Fibroblast of lung (primary cell): ENCODE results near the gene PTPRZ1. TPM values are rescaled to one million over a fixed set of nuclear protein-coding genes. Genes with fewer than 3 reads are reported as not detected.

Experiments used
- DNase-seq, 2 donors: peaks; one replicate each; pipeline versions ENCODE4 v3.0.0 to v3.0.0-alpha.2; 2010; ENCODE audit warnings: low read depth in 2 of 2
- H2AFZ ChIP-seq: 2 replicates; pipeline ENCODE4 v1.5.1; 2012; ENCODE audit warnings: low read length, control low read depth, inconsistent platforms
- H3K27ac ChIP-seq: 2 replicates; pipeline ENCODE4 v1.5.1; 2011; ENCODE audit warnings: low read length, control low read depth; ENCODE audit not compliant: insufficient read depth
- H3K27me3 ChIP-seq: 2 replicates; pipeline ENCODE4 v1.5.1; 2011; ENCODE audit warnings: mild to moderate bottlenecking, low read length; ENCODE audit not compliant: control insufficient read depth, insufficient read depth
- H3K36me3 ChIP-seq: 2 replicates; pipeline ENCODE4 v1.5.1; 2011; ENCODE audit warnings: low read length; ENCODE audit not compliant: control insufficient read depth, insufficient read depth
- H3K4me1 ChIP-seq: 2 replicates; pipeline ENCODE4 v1.5.1; 2011; ENCODE audit warnings: low read length; ENCODE audit not compliant: control insufficient read depth, insufficient read depth; ENCODE audit errors: extremely low read depth
- H3K4me2 ChIP-seq: 2 replicates; pipeline ENCODE4 v1.5.1; 2011; ENCODE audit warnings: low read length, control low read depth; ENCODE audit not compliant: insufficient read depth; ENCODE audit errors: extremely low read depth
- H3K4me3 ChIP-seq, 4 experiments: fragments of 200-600 bp in 1 of 4; sonication (generic) in 1 of 4; replicated peaks in 1 of 4; 2 replicates each; pipeline ENCODE4 v1.5.1; 2011 to 2016; ENCODE audit warnings: low read length in 4 of 4, low read depth in 3 of 4, mild to moderate bottlenecking in 3 of 4, control low read depth in 2 of 4, inconsistent platforms in 1 of 4, mixed read lengths in 1 of 4; ENCODE audit not compliant: insufficient read depth in 1 of 4; ENCODE audit errors: control extremely low read depth in 1 of 4
- H3K79me2 ChIP-seq: 2 replicates; pipeline ENCODE4 v1.5.1; 2012; ENCODE audit warnings: mild to moderate bottlenecking, low read length, inconsistent platforms; ENCODE audit not compliant: control insufficient read depth, insufficient read depth
- H3K9ac ChIP-seq: 2 replicates; pipeline ENCODE4 v1.5.1; 2011; ENCODE audit warnings: mild to moderate bottlenecking, low read length, control low read depth; ENCODE audit not compliant: insufficient read depth
- H3K9me3 ChIP-seq: 2 replicates; pipeline ENCODE4 v1.5.1; 2012; ENCODE audit warnings: low read depth, low read length; ENCODE audit not compliant: control insufficient read depth, insufficient read depth
- H4K20me1 ChIP-seq: 2 replicates; pipeline ENCODE4 v1.5.1; 2011; ENCODE audit warnings: low read length; ENCODE audit not compliant: control insufficient read depth, insufficient read depth; ENCODE audit errors: extremely low read depth
- EZH2 ChIP-seq: IDR thresholded peaks from 2 replicates; pipeline ENCODE4 v1.5.1; 2012; ENCODE audit warnings: low read length, control low read depth, mild to moderate bottlenecking; ENCODE audit errors: missing control alignments
- polyA plus RNA-seq, 2 donors: library from polyadenylated mRNA; depleted of rRNA in 1 of 2; stranded (reverse) in 1 of 2; unstranded in 1 of 2; fragments of >200 nt; gene quantifications; 2 replicates each; pipeline ENCODE4 v1.2.1, GENCODE V29; 2011 to 2012; ENCODE audit warnings: missing spikeins in 1 of 2
- total RNA-seq: library from RNA; depleted of rRNA; stranded (reverse); fragments of >200 nt; gene quantifications from 2 replicates; pipeline ENCODE4 v1.2.1, GENCODE V29; 2014
- TF ChIP-seq, protein P1 (sequence below), 2 donors: IDR thresholded peaks in 1 of 2; conservative IDR thresholded peaks in 1 of 2; 1 replicate in 1 of 2; 2 replicates in 1 of 2; pipeline ENCODE4 v1.5.1; 2011 to 2012; ENCODE audit warnings: low read length in 2 of 2, control low read depth in 1 of 2, inconsistent platforms in 1 of 2, low read depth in 1 of 2, mild to moderate bottlenecking in 1 of 2

PTPRZ1 gene
- total and polyA plus RNA-seq, 2 donors (not counting 1 experiment from before 2014, with no cell fraction given), result 0.09 TPM; not detected in 1

DNA sequence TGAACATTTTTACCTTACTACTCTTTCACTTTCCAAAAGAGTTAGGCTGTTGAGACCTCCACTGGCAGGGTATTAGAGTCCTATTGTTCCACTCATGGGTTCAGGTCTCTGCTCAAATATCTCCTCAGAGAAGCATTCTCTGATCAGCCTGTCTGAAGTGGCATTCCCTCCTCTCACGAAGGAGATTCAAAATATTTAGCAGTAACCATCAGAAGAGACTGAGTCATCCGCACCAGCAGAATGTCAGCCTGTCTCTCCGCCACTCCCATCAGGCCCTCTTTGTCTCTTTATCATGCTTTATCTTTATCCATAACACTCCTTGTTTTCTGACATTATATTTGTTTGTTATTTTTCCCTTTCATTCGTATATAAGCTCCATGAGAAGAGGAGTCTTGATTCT, 192.0 kb downstream of the PTPRZ1 start:
- Histone ChIP-seq H2AFZ (no peak overlapping the region), H3K4me1 (no peaks in the 10 kb centered on the region), H3K9me3 (no peaks in the 10 kb centered on the region), H3K27me3 (no peaks in the 10 kb centered on the region), H3K36me3 (no peaks in the 10 kb centered on the region), H3K4me3 (no peak overlapping the region), H3K27ac (no peak overlapping the region), H3K79me2 (no peaks in the 10 kb centered on the region), H3K4me2 (no peak overlapping the region), H3K9ac (no peak overlapping the region), H4K20me1 (no peaks in the 10 kb centered on the region)
- no peak for TF ChIP-seq EZH2
- TF ChIP-seq, protein P1, sequence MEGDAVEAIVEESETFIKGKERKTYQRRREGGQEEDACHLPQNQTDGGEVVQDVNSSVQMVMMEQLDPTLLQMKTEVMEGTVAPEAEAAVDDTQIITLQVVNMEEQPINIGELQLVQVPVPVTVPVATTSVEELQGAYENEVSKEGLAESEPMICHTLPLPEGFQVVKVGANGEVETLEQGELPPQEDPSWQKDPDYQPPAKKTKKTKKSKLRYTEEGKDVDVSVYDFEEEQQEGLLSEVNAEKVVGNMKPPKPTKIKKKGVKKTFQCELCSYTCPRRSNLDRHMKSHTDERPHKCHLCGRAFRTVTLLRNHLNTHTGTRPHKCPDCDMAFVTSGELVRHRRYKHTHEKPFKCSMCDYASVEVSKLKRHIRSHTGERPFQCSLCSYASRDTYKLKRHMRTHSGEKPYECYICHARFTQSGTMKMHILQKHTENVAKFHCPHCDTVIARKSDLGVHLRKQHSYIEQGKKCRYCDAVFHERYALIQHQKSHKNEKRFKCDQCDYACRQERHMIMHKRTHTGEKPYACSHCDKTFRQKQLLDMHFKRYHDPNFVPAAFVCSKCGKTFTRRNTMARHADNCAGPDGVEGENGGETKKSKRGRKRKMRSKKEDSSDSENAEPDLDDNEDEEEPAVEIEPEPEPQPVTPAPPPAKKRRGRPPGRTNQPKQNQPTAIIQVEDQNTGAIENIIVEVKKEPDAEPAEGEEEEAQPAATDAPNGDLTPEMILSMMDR (conservative IDR thresholded peaks at IDR 0.05 in 1 of 2, IDR thresholded peaks at IDR 0.05 in 1 of 2; ENCODE audit: low read depth in 1 of 2, low read length in 2 of 2), result no peak
- DNase-seq, result no peak

DNA sequence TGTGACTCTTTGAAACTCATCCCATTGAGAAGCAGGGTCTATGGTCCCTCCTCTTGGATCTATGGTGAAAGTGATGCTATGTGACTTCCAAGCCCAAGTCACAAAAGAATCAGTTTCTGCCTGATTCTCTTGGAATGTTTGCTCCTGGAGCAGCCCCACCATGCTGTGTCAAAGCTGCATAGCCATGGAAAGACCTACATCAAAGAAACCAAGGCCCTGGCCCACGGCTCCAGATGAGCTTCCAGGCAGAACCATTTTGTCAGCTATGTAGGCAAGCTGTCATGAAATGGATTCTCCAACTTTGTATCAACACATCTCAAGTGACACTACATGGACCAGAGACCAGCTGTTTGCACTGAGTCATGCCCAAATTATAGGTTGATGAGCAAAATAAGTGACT, 194.1 kb downstream of the PTPRZ1 start:
- DNase-seq, result no peak
- no peak for TF ChIP-seq EZH2
- TF ChIP-seq, protein P1 (conservative IDR thresholded peaks at IDR 0.05 in 1 of 2, IDR thresholded peaks at IDR 0.05 in 1 of 2; ENCODE audit: low read depth in 1 of 2, low read length in 2 of 2), result no peak
- Histone ChIP-seq H3K27me3 (no peaks in the 10 kb centered on the region), H3K27ac (no peak overlapping the region), H3K4me3 (no peak overlapping the region), H2AFZ (no peak overlapping the region), H3K79me2 (no peaks in the 10 kb centered on the region), H3K4me1 (no peaks in the 10 kb centered on the region), H3K4me2 (no peak overlapping the region), H4K20me1 (no peaks in the 10 kb centered on the region), H3K9me3 (no peaks in the 10 kb centered on the region), H3K9ac (no peak overlapping the region), H3K36me3 (no peaks in the 10 kb centered on the region)

DNA sequence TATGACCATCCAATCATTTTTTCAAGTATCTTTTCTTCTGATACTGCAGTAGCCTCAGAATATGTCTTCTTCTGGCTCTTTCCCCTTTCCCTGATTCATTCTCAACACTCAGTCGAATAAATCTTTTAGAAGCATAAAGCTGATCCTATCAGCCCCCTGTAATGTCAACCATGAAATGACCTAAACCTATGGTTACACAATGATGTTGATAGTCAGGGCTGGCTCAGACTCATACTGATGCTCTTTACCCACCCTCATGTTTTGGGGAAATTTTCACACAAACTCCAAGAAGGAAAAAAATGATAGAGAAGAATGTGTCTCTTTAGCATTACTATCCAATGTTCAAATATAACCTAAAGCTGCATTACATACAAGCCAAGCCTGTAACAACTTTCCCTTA, 195.1 kb downstream of the PTPRZ1 start:
- Histone ChIP-seq H3K36me3 (no peaks in the 10 kb centered on the region), H3K4me3 (no peak overlapping the region), H3K4me2 (no peak overlapping the region), H3K4me1 (no peaks in the 10 kb centered on the region), H3K9me3 (no peaks in the 10 kb centered on the region), H3K79me2 (no peaks in the 10 kb centered on the region), H3K9ac (no peak overlapping the region), H3K27me3 (no peaks in the 10 kb centered on the region), H4K20me1 (no peaks in the 10 kb centered on the region), H2AFZ (no peak overlapping the region), H3K27ac (no peak overlapping the region)
- DNase-seq, result no peak
- TF ChIP-seq, protein P1 (conservative IDR thresholded peaks at IDR 0.05 in 1 of 2, IDR thresholded peaks at IDR 0.05 in 1 of 2; ENCODE audit: low read depth in 1 of 2, low read length in 2 of 2), result no peak
- TF ChIP-seq EZH2, result no peak
